SK-N-SH (cell line): ENCODE results near the gene CUL3. TPM values are rescaled to one million over a fixed set of nuclear protein-coding genes. Genes with fewer than 3 reads are reported as not detected.
A peak's percentile ranks its signal among the peaks of the same experiment; 100 is the strongest.
"Not testable (repeated sequence)": the region's sequence is repeated elsewhere in the genome, so short reads cannot be mapped to it uniquely, and the experiment has no call there.

Source experiments
- CTCF ChIA-PET: fragments of 300-600, 350-600 bp; formaldehyde crosslinking; extraction: SDS; loops from one replicate; lab custom pipeline; 2021; lab: Yijun Ruan, JAX
- POLR2A ChIA-PET: fragments of 350-600 bp; sonication (Branson Sonifier 250); formaldehyde crosslinking; extraction: SDS; loops from one replicate; lab custom pipeline; 2020; ENCODE audit warnings: antibody characterized with exemption, inconsistent platforms; lab: Yijun Ruan, JAX
- DNase-seq: peaks from one replicate; pipeline ENCODE4 v3.0.0; 2012
- H2AFZ ChIP-seq: fragments of 200-600 bp; sonication (generic); 2 replicates; pipeline ENCODE4 v1.8.1; 2016; ENCODE audit warnings: antibody characterized with exemption, mild to moderate bottlenecking, low read depth
- H3F3A ChIP-seq: fragments of 200-600 bp; sonication (generic); replicated peaks from 2 replicates; pipeline ENCODE3; 2016; ENCODE audit warnings: antibody characterized with exemption, mild to moderate bottlenecking; ENCODE audit not compliant: insufficient read depth
- H3K27ac ChIP-seq, 2 experiments: fragments of 200-500 bp in 1 of 2; fragments of 200-600 bp in 1 of 2; sonication (Bioruptor generic) in 1 of 2; sonication (generic), shearing (Covaris generic) in 1 of 2; 2 replicates each; pipeline versions ENCODE4 v1.5.1 to v1.6.1; 2014 to 2016; ENCODE audit warnings: low read depth in 2 of 2, inconsistent platforms in 1 of 2, low read length in 1 of 2, mild to moderate bottlenecking in 1 of 2, mixed read lengths in 1 of 2
- H3K27me3 ChIP-seq: fragments of 200-600 bp; sonication (generic), shearing (Covaris generic); 2 replicates; pipeline ENCODE4 v1.6.1; 2016; ENCODE audit warnings: mixed run types; ENCODE audit not compliant: insufficient read depth
- H3K36me3 ChIP-seq, 2 experiments: fragments of 200-500 bp in 1 of 2; fragments of 200-600 bp in 1 of 2; sonication (Bioruptor generic) in 1 of 2; sonication (generic) in 1 of 2; replicated peaks in 1 of 2; 2 replicates each; pipeline versions ENCODE3 to v1.5.1; 2014 to 2016; ENCODE audit warnings: low read length in 1 of 2, mild to moderate bottlenecking in 1 of 2; ENCODE audit not compliant: insufficient read depth in 2 of 2, control insufficient read depth in 1 of 2
- H3K4me1 ChIP-seq, 2 experiments: fragments of 200-500 bp in 1 of 2; fragments of 200-600 bp in 1 of 2; sonication (Bioruptor generic) in 1 of 2; sonication (generic), shearing (Covaris generic) in 1 of 2; 2 replicates each; pipeline versions ENCODE4 v1.5.1 to v1.6.1; 2014 to 2016; ENCODE audit warnings: low read depth in 1 of 2, low read length in 1 of 2, mixed run types in 1 of 2; ENCODE audit not compliant: insufficient read depth in 2 of 2, control insufficient read depth in 1 of 2
- H3K4me2 ChIP-seq: fragments of 200-600 bp; sonication (generic), shearing (Covaris generic); 2 replicates; pipeline ENCODE4 v1.6.1; 2017; ENCODE audit warnings: mixed run types
- H3K4me3 ChIP-seq, 2 experiments: fragments of 200-500 bp in 1 of 2; fragments of 200-600 bp in 1 of 2; sonication (Bioruptor generic) in 1 of 2; sonication (generic), shearing (Covaris generic) in 1 of 2; 2 replicates each; pipeline versions ENCODE4 v1.5.1 to v1.8.1; 2014 to 2016; ENCODE audit warnings: low read depth in 2 of 2, inconsistent platforms in 1 of 2, low read length in 1 of 2, mild to moderate bottlenecking in 1 of 2, mixed read lengths in 1 of 2, moderate library complexity in 1 of 2
- H3K79me2 ChIP-seq: fragments of 200-600 bp; sonication (generic); 2 replicates; pipeline ENCODE4 v1.8.1; 2017; ENCODE audit warnings: mild to moderate bottlenecking; ENCODE audit not compliant: insufficient read depth
- H3K9ac ChIP-seq: fragments of 200-600 bp; sonication (generic); 2 replicates; pipeline ENCODE4 v1.6.1; 2017; ENCODE audit warnings: mixed run types
- H3K9me2 ChIP-seq: fragments of 200-600 bp; sonication (generic); 2 replicates; pipeline ENCODE4 v1.6.1; 2017; ENCODE audit warnings: mixed run types
- H3K9me3 ChIP-seq: fragments of 200-600 bp; sonication (generic); 2 replicates; pipeline ENCODE4 v1.6.1; 2017; ENCODE audit warnings: mixed run types, mild to moderate bottlenecking, moderate library complexity
- H4K20me1 ChIP-seq: fragments of 200-600 bp; sonication (generic); 2 replicates; pipeline ENCODE4 v1.6.1; 2017; ENCODE audit warnings: mild to moderate bottlenecking, mixed run types; ENCODE audit not compliant: insufficient read depth
- CHD2 ChIP-seq: fragments of 150-350 bp; IDR thresholded peaks from 2 replicates; pipeline ENCODE4 v1.6.1; 2018; ENCODE audit warnings: low read length; ENCODE audit not compliant: partially characterized antibody
- FOSL2 ChIP-seq: IDR thresholded peaks from 2 replicates; pipeline ENCODE4 v1.4.0; 2012; ENCODE audit warnings: low read depth, mild to moderate bottlenecking, moderate library complexity, borderline replicate concordance
- FOXJ3 ChIP-seq: sonication (generic); formaldehyde crosslinking; IDR thresholded peaks from 2 replicates; pipeline ENCODE4 v1.5.1; 2020; ENCODE audit warnings: mild to moderate bottlenecking, missing genetic modification reagents
- GABPA ChIP-seq: IDR thresholded peaks from 2 replicates; pipeline ENCODE4 v1.4.0; 2012; ENCODE audit warnings: low read depth, mild to moderate bottlenecking
- IRF3 ChIP-seq: fragments of 150-350 bp; IDR thresholded peaks from 2 replicates; pipeline ENCODE4 v1.6.1; 2016; ENCODE audit warnings: mild to moderate bottlenecking, low read depth, low read length
- MAX ChIP-seq: IDR thresholded peaks from 2 replicates; pipeline ENCODE4 v1.4.0; 2012; ENCODE audit warnings: low read depth
- MXI1 ChIP-seq: IDR thresholded peaks from 2 replicates; pipeline ENCODE4 v1.6.1; 2012; ENCODE audit warnings: mild to moderate bottlenecking, low read depth, low read length, improper control_type of control experiment
- NRF1 ChIP-seq: IDR thresholded peaks from 2 replicates; pipeline ENCODE4 v1.6.1; 2012; ENCODE audit warnings: low read depth, mild to moderate bottlenecking, low read length
- PBX3 ChIP-seq: IDR thresholded peaks from 2 replicates; pipeline ENCODE4; 2012
- POLR2AphosphoS5 ChIP-seq: IDR thresholded peaks from 2 replicates; pipeline ENCODE4 v1.6.1; 2012; ENCODE audit warnings: low read depth, low read length
- REST ChIP-seq: IDR thresholded peaks from 2 replicates; pipeline ENCODE4 v1.6.1; 2012; ENCODE audit warnings: mild to moderate bottlenecking, low read depth, low read length, moderate library complexity
- USF2 ChIP-seq: fragments of 150-350 bp; IDR thresholded peaks from 2 replicates; pipeline ENCODE4 v1.6.1; 2017; ENCODE audit warnings: antibody characterized with exemption, low read length, low read depth, borderline replicate concordance
- WGBS: methylation state at CpG from one replicate; pipeline ENCODE4 v1.1.6; 2017; ENCODE audit warnings: low lambda C conversion rate; 5-methylcytosine and 5-hydroxymethylcytosine counted together
- polyA plus RNA-seq, 3 experiments: library from polyadenylated mRNA; depleted of rRNA; stranded (reverse); fragments of >200 nt; gene quantifications; 2 replicates each; pipeline ENCODE4 v1.2.3, GENCODE V29; 2012

Gene CUL3
- polyA plus RNA-seq, 1 of the 3 experiments (the other 2 are of a cell fraction): 17.3 TPM

- TF ChIP-seq GABPA: no peak
- no peak for TF ChIP-seq IRF3
- TF ChIP-seq NRF1: no peak
- no peak for TF ChIP-seq CHD2
- TF ChIP-seq MAX: no peak
- no peak for TF ChIP-seq PBX3
- no peak for TF ChIP-seq POLR2AphosphoS5
Measured at GRCh38 chr2:224523626-224524577, 61.3 kb downstream of the CUL3 start (continued).

- peaks cover 52% of the 10 kb centered on the region for H4K20me1 ChIP-seq
- H3K4me1 ChIP-seq: peaks cover 3 to 21% of the 10 kb centered on the region in 2 experiments; a peak in 3 of 4 replicates
- H2AFZ ChIP-seq, H3K4me2 ChIP-seq, H3K27ac ChIP-seq, POLR2A ChIA-PET, H3K9me3 ChIP-seq, DNase-seq, H3K4me3 ChIP-seq, H3K9me2 ChIP-seq, H3K27me3 ChIP-seq, H3K9ac ChIP-seq: not testable (repeated sequence)
- peaks cover 21% of the 10 kb centered on the region for H3F3A ChIP-seq
- H3K79me2 ChIP-seq: peaks cover 100% of the 10 kb centered on the region
- 95% methylated on average over 10 of the region's 10 CpGs for WGBS
- CTCF ChIA-PET: interaction anchor here (1.6 kb wide), 1 partner anchor 12 kb away, joined by 5 read pairs; no protein-coding TSS in a partner anchor
- peaks cover 0 to 12% of the 10 kb centered on the region in 2 experiments for H3K36me3 ChIP-seq
Measured at GRCh38 chr2:224522483-224522882, 62.7 kb downstream of the CUL3 start.

GRCh38 chr2:224520064-224520463 is 65.1 kb downstream of the CUL3 start:
- H4K20me1 ChIP-seq: peaks cover 47% of the 10 kb centered on the region
- H3K27me3 ChIP-seq: no peaks in the 10 kb centered on the region
- H3F3A ChIP-seq: peaks cover 21% of the 10 kb centered on the region
- H3K4me2 ChIP-seq: no peak overlapping the region
- 75% methylated on average over 1 of the region's 1 CpG for WGBS
- H3K9ac ChIP-seq: no peak overlapping the region
- H3K79me2 ChIP-seq: peaks cover 100% of the 10 kb centered on the region
- H3K27ac ChIP-seq: peak overlapping the region in 1 of 2 experiments; percentile 39; a peak in 1 of 4 replicates
- no peaks in the 10 kb centered on the region for H3K9me3 ChIP-seq
- H3K9me2 ChIP-seq: no peaks in the 10 kb centered on the region
- no peak for TF ChIP-seq USF2
- TF ChIP-seq REST: no peak
- TF ChIP-seq MAX: no peak
- TF ChIP-seq FOXJ3 (CRISPR knock-in tag): no peak
- no peak for TF ChIP-seq MXI1
- no peak for TF ChIP-seq FOSL2
- H3K36me3 ChIP-seq: peaks cover 0 to 12% of the 10 kb centered on the region in 2 experiments
- peaks cover 3 to 21% of the 10 kb centered on the region in 2 experiments; a peak in 3 of 4 replicates for H3K4me1 ChIP-seq
- POLR2A ChIA-PET: no interaction called here
- DNase-seq: no peak
- no peak overlapping the region for H2AFZ ChIP-seq
- CTCF ChIA-PET: interaction anchor here (0.6 kb wide), 1 partner anchor 27 kb away, joined by 3 read pairs; no protein-coding TSS in a partner anchor
- no peak overlapping the region for H3K4me3 ChIP-seq
